Keratinocyte (primary cell): Measurements from ENCODE around the gene FHIT. TPM values are rescaled to one million over a fixed set of nuclear protein-coding genes. Genes with fewer than 3 reads are reported as not detected.

Experiments
- DNase-seq: peaks from one replicate; pipeline ENCODE4 v3.0.0-alpha.2; 2011; ENCODE audit warnings: low read depth, missing footprints, low spot score
- FAIRE-seq: peaks from 2 replicates; lab custom pipeline; 2011; peaks lifted over from hg19 to GRCh38; lab: Jason Lieb, UNC
- H2AFZ ChIP-seq: 2 replicates; pipeline ENCODE4 v1.6.0; 2012; ENCODE audit warnings: low read length, control low read depth, inconsistent platforms; ENCODE audit not compliant: control insufficient read depth
- H3K27ac ChIP-seq: 2 replicates; pipeline ENCODE4 v1.5.1; 2011; ENCODE audit warnings: low read length; ENCODE audit not compliant: control insufficient read depth, insufficient read depth
- H3K27me3 ChIP-seq: 3 replicates; pipeline ENCODE4 v1.6.0; 2011; ENCODE audit warnings: low read length; ENCODE audit not compliant: control insufficient read depth, insufficient read depth; ENCODE audit errors: extremely low read depth
- H3K36me3 ChIP-seq, 2 experiments: 2 replicates in 1 of 2; 3 replicates in 1 of 2; pipeline ENCODE4 v1.5.1; 2011; ENCODE audit warnings: low read length in 2 of 2, mild to moderate bottlenecking in 1 of 2; ENCODE audit not compliant: control insufficient read depth in 2 of 2, insufficient read depth in 2 of 2; ENCODE audit errors: extremely low read depth in 1 of 2
- H3K4me1 ChIP-seq: 3 replicates; pipeline ENCODE4 v1.5.1; 2011; ENCODE audit warnings: low read length; ENCODE audit not compliant: control insufficient read depth, insufficient read depth; ENCODE audit errors: extremely low read depth
- H3K4me2 ChIP-seq: 3 replicates; pipeline ENCODE4 v1.6.0; 2011; ENCODE audit warnings: low read depth, low read length; ENCODE audit not compliant: control insufficient read depth, insufficient read depth; ENCODE audit errors: extremely low read depth
- H3K4me3 ChIP-seq, 3 experiments: fragments of 200-600 bp in 1 of 3; sonication (generic) in 1 of 3; 2 replicates in 2 of 3; 3 replicates in 1 of 3; pipeline ENCODE4 v1.5.1; 2011 to 2016; ENCODE audit warnings: low read length in 3 of 3, mild to moderate bottlenecking in 3 of 3, control low read depth in 2 of 3, inconsistent platforms in 1 of 3, low read depth in 1 of 3, mixed read lengths in 1 of 3, mixed run types in 1 of 3, moderate library complexity in 1 of 3; ENCODE audit not compliant: control insufficient read depth in 2 of 3, insufficient read depth in 2 of 3; ENCODE audit errors: extremely low read depth in 1 of 3
- H3K79me2 ChIP-seq: 2 replicates; pipeline ENCODE4 v1.6.0; 2012; ENCODE audit warnings: low read length; ENCODE audit not compliant: control insufficient read depth, insufficient read depth
- H3K9ac ChIP-seq: 3 replicates; pipeline ENCODE4 v1.6.0; 2011; ENCODE audit warnings: low read length; ENCODE audit not compliant: control insufficient read depth, insufficient read depth; ENCODE audit errors: extremely low read depth
- H3K9me1 ChIP-seq: 3 replicates; pipeline ENCODE4 v1.6.0; 2011; ENCODE audit warnings: low read length; ENCODE audit not compliant: control insufficient read depth, insufficient read depth; ENCODE audit errors: extremely low read depth
- H3K9me3 ChIP-seq: 2 replicates; pipeline ENCODE4 v1.5.1; 2012; ENCODE audit warnings: low read depth, low read length; ENCODE audit not compliant: control insufficient read depth
- H4K20me1 ChIP-seq: 3 replicates; pipeline ENCODE4 v1.6.0; 2011; ENCODE audit warnings: low read length; ENCODE audit not compliant: control insufficient read depth, insufficient read depth; ENCODE audit errors: extremely low read depth
- CTCF ChIP-seq, 3 experiments: IDR thresholded peaks in 1 of 3; conservative IDR thresholded peaks in 1 of 3; optimal IDR thresholded peaks in 1 of 3; 2 replicates in 2 of 3; 3 replicates in 1 of 3; pipeline versions ENCODE3 to v1.5.1; 2011; ENCODE audit warnings: low read length in 3 of 3, mild to moderate bottlenecking in 3 of 3, moderate library complexity in 2 of 3, control low read depth in 1 of 3, inconsistent platforms in 1 of 3; ENCODE audit not compliant: insufficient read depth in 2 of 3; ENCODE audit errors: extremely low read depth in 1 of 3
- EZH2 ChIP-seq: IDR thresholded peaks from one replicate; pipeline ENCODE4 v1.6.1; 2012; ENCODE audit warnings: inconsistent platforms, mild to moderate bottlenecking, low read length, moderate library complexity
- dilution Hi-C: fragments of 300-500 bp; cut with MboI; formaldehyde crosslinking; loops from one replicate; pipeline ENCODE4 v1.7.0; 2020; ENCODE audit warnings: low sequenced_read_pairs; ENCODE audit not compliant: extremely low pct_ligation_motif_present
- polyA plus RNA-seq, 5 experiments: library from polyadenylated mRNA; depleted of rRNA in 3 of 5; stranded (reverse) in 3 of 5; stranded (forward) in 1 of 5; unstranded in 1 of 5; fragments of >200 nt; gene quantifications; 1 replicate in 1 of 5; 2 replicates in 3 of 5; 3 replicates in 1 of 5; pipeline versions ENCODE4 v1.2.1 to v1.2.3, GENCODE V29; 2011 to 2012; ENCODE audit warnings: missing spikeins in 2 of 5, low read depth in 1 of 5, low replicate concordance in 1 of 5

Gene FHIT
- polyA plus RNA-seq, 1 donor (not counting 4 experiments of a cell fraction or from before 2014, with no cell fraction given) = 2.2 TPM

- Histone ChIP-seq H3K27ac (no peak overlapping the region), H3K4me2 (no peak overlapping the region), H2AFZ (no peak overlapping the region), H3K4me3 (no peak overlapping the region), H3K4me1 (no peaks in the 10 kb centered on the region), H3K79me2 (no peaks in the 10 kb centered on the region), H3K9ac (no peak overlapping the region), H3K36me3 (no peaks in the 10 kb centered on the region), H3K9me1 (no peaks in the 10 kb centered on the region), H3K9me3 (no peaks in the 10 kb centered on the region), H3K27me3 (no peaks in the 10 kb centered on the region), H4K20me1 (no peaks in the 10 kb centered on the region)
- no peak for FAIRE-seq
- DNase-seq = no peak
- TF ChIP-seq EZH2 = no peak
- TF ChIP-seq CTCF (optimal IDR thresholded peaks at IDR 0.05 in 1 of 3, IDR thresholded peaks at IDR 0.05 in 1 of 3, conservative IDR thresholded peaks at IDR 0.05 in 1 of 3; ENCODE audit: extremely low read depth in 1 of 3, insufficient read depth in 2 of 3, low read length in 3 of 3) = no peak
- dilution Hi-C loops = no loop called here
Observed at GRCh38 chr3:61172684-61173083, 78.6 kb downstream of the FHIT start.

- TF ChIP-seq CTCF (optimal IDR thresholded peaks at IDR 0.05 in 1 of 3, IDR thresholded peaks at IDR 0.05 in 1 of 3, conservative IDR thresholded peaks at IDR 0.05 in 1 of 3; ENCODE audit: extremely low read depth in 1 of 3, insufficient read depth in 2 of 3, low read length in 3 of 3) = no peak
- no peak for TF ChIP-seq EZH2
- dilution Hi-C loops = no loop called here
- Histone ChIP-seq H3K4me2 (no peak overlapping the region), H3K4me3 (no peak overlapping the region), H3K9me1 (no peaks in the 10 kb centered on the region), H3K4me1 (no peaks in the 10 kb centered on the region), H3K9me3 (no peaks in the 10 kb centered on the region), H2AFZ (no peak overlapping the region), H3K9ac (no peak overlapping the region), H3K36me3 (no peaks in the 10 kb centered on the region), H3K27ac (no peak overlapping the region), H3K79me2 (no peaks in the 10 kb centered on the region), H4K20me1 (no peaks in the 10 kb centered on the region), H3K27me3 (no peaks in the 10 kb centered on the region)
- FAIRE-seq (no peak), DNase-seq (no peak)
Observed at GRCh38 chr3:61172203-61172602, 79.0 kb downstream of the FHIT start.
